Measurements from ENCODE around the gene RHEX.
"Not testable (repeated sequence)": the region's sequence is repeated elsewhere in the genome, so short reads cannot be mapped to it uniquely, and the experiment has no call there.

The RHEX gene

GRCh38 chr1:206060844-206061243 is 7.9 kb downstream of the RHEX start:
- no peak for DNase-seq

DNA sequence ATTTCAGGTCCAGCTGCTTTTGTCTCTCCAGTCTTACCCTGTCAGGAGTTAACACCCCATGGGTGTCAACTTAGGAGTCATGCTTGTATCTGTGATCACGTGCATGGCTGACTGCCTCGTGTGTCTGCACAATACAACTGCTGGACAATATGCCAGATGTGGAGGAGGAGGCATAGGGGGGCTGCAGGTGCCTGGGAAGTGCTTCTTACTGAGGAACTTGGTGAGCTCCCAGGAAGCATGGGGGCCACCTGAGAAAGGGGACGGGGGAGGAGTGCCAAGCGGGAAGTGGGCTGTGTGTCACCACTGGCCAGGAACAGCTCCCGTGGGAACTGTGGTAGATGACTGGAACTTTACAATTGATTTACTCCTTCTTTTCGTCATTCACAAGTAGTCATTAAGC is 9.5 kb downstream of the RHEX start:
- no peak for DNase-seq

DNA sequence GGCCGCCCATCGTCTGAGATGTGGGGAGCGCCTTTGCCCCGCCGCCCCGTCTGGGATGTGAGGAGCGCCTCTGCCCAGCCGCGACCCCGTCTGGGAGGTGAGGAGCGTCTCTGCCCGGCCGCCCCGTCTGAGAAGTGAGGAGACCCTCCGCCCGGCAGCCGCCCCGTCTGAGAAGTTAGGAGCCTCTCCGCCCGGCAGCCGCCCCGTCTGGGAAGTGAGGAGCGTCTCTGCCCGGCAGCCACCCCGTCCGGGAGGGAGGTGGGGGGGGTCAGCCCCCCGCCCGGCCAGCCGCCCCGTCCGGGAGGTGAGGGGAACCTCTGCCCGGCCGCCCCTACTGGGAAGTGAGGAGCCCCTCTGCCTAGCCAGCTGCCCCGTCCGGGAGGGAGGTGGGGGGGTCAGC is 11.0 kb downstream of the RHEX start:
- DNase-seq = not testable (repeated sequence)

GRCh38 chr1:206064501-206064900 is 11.5 kb downstream of the RHEX start:
- not testable (repeated sequence) for DNase-seq

GRCh38 chr1:206065547-206066145 is 12.7 kb downstream of the RHEX start:
- no peak for DNase-seq

DNA sequence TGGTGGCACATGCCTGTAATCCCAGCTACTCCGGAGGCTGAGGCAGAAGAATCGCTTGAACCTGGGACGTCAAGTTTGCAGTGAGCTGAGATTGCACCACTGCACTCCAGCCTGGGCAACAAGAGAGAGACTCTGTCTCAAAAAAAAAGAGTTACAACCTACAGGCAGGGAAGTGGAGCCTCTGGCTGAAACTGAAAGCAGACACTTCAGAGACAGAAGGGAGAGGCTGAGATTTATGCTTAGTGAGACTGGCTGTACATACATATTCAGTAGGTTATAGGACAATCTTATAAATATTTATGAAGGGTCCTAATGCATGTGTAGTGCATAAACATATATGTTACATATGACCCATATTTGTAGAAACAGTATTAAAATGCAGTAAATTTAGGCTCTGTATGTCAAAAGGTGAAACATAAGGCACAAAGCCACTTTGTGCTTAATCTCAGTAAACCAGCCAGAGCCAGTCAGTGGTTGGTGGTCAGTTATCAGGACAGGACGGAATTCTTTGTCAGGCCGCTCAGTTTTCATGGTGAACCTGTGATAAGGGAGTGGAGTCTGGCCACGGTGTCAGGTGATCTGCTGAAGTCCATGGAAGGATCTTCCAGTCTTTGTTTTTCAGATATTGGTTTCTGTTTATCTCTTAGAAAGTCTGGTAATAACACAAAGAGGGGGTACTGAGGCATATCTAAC is 13.7 kb downstream of the RHEX start:
- DNase-seq = no peak

DNA sequence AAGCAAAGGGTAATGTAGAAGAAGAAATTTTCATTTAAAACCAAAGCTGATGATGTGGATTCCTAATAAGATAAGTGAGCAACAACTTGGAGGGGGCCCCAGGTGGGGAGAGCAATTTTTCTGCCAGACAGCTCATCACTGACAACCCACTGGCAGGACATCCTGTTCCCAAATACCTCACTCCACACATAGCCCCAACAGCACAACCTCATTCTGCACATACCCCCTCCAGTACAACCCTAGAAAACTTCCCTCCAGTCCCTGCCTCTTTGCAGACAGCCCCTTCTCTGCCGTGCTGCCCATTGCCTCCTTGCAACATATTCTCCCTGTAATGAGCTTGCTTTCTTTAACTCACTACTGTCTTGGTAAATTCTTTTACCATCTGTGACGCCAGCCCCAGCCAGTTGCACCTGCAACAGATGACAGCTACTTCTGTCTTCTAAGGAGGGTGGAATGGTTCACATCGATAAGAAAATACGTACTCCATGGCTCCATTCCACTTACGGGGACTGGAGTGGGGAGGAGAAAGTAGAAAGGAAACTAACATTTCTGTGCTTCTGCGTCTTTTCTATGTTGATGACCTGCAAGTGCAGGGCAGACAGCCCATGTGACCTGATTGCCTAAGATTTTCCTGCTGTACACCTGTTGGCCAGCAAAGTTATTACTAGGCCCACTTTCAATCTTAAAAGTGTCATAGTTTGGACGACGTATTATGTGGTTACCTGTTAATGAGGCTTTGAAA is 14.7 kb downstream of the RHEX start:
- no peak for DNase-seq

DNA sequence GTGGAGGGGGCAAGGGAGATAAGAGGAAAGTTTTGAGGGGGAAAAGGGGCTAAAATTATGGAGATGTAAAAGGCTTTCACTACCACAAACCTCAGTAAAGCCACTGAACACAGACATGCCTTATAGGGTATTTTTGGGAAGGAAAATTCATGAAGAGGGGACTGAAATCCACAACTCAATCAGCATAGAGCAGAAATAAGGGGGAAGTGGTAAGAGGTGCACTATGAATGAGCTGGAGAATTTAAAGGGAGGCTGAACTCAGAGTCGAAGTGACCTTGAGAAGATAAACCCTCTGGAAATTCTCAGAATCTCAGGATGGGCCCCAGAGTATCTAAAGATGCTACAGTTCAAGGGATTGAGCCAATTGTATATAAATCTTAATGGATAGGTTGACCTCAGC is 15.3 kb downstream of the RHEX start:
- no peak for DNase-seq

GRCh38 chr1:206070627-206071304 is 17.8 kb downstream of the RHEX start:
- no peak for DNase-seq

DNA sequence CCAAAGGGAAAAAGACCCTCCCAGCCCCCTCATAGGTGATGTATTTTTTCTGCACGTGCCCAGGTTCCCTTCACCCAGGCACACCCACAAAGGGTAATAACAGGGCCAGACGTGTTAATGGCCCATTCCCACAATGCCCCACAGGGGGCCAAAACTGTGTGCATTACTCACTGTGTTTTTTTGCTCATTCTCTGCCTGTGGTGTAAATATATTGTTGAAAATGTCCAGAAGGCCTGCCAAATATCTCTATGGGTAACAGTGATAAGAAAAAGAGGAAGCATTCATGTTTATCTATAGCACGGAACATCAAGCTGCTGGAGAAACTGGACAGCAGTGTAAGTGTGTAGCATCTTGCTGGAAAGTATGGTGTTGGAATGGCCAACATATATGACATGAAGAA is 21.9 kb downstream of the RHEX start:
- DNase-seq = no peak

- no peak for DNase-seq
Observed at GRCh38 chr1:206075786-206076755, 23.1 kb downstream of the RHEX start.

- DNase-seq = no peak
Observed at GRCh38 chr1:206079135-206079534, 26.2 kb downstream of the RHEX start.

- no peak for DNase-seq
Observed at GRCh38 chr1:206080026-206080820, 27.2 kb downstream of the RHEX start.

DNA sequence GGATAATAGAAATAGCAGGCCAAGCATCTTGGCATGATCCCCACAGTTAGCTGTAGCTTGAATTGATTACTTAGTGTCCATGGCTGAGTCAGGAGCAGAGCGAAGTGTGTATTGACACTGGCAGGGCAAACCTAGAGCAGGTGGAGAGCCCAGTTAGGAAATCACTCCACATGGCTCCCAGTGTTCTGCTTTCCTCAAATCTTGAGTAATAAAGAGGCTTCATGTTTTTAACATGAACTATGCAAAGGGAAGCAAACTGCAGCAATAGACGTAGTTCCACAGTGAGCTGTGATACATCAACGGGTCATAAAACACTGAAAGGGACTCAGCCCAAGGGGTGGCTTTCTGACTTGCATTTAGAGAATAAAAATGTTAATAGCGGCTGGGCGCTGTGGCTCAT is 28.9 kb downstream of the RHEX start:
- no peak for DNase-seq

DNA sequence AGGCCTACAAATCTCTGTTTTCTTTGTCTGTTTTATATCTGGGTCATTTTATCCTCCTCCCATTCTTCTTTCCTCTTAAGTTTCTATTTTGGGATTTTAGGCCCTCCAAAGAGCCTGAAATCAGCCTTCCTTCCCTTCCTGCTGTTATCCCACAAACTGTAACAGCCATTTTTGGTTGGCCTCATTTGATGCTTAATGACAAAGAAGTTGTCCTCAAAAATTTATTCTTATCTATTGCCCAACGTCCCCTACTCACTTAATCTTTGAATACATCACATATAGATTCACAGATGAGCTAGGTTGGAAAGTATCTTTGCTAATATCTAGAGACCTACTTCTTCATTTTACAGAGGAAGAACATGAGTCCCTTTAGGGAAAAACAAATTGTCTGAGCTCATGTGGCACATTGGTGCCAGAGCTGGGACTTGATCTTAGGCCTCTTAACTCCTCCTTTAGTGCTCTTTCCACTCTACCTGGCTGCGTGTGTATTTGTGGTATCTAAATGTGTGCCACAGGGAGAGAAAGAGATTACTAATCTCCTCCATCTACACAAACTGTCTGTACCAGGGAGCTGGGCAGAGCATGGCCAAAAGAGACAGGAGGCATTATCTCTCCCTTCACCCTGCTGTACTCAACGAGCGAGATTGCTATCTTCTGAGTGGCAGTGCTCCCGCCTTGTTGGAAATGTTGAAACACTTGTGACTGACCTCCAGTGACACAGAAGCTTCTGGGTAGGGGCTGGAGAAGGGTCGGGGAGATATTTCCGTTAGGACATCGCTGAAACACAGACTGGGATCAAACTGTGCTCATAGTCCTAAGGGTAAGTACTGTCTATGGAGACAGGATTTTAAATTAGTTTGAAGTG is 30.1 kb downstream of the RHEX start:
- DNase-seq = no peak

GRCh38 chr1:206083750-206084149 is 30.8 kb downstream of the RHEX start:
- DNase-seq = no peak

DNA sequence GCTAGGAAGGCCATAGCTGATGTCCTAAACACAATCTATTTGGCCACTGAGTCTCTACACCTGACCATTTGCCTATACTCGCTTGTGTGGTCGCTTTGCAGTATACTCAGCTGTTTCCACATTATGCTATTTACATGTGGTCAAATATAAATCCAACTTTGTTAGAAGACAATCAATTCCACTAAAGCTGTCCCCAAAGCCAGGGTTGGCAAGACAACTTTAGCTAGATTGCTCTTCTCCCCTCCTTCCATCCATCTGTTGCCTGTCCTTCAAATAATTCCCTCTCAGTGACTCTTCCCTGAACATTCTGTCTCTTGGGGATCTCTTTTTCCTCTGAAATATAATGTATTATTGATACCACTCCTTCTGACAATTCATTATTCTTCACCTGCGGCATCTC is 34.1 kb downstream of the RHEX start:
- no peak for DNase-seq

- no peak for DNase-seq
Observed at GRCh38 chr1:206089341-206089740, 36.4 kb downstream of the RHEX start.

DNA sequence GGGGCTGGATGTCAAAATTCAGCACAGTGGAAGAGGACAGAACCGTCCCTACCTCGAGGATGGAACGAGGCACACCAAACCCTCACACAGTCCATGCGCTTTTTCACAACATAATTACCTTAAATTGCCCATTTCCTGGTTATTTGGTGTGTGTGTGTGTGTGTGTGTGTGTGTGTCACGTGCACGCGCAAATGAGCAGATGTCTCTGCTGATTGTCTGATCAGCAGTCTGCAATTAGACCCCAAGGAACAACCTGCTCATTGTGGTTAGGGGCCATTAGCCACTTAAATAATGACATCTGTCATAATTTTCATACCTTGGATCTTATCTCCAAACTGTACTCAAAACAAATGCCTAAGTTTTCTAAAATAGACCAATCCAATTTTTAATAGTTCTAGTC is 41.1 kb downstream of the RHEX start:
- peak; percentile 79 for DNase-seq

- no peak for DNase-seq
Observed at GRCh38 chr1:206097381-206097780, 44.4 kb downstream of the RHEX start.

Data from NCI-H2171 (cell line).